ENCODE measurements around the gene DPYSL5. TPM values are rescaled to one million over a fixed set of nuclear protein-coding genes. Genes with fewer than 3 reads are reported as not detected.

The DPYSL5 gene
- polyA plus RNA-seq, 3 donors, result not detected

DNA sequence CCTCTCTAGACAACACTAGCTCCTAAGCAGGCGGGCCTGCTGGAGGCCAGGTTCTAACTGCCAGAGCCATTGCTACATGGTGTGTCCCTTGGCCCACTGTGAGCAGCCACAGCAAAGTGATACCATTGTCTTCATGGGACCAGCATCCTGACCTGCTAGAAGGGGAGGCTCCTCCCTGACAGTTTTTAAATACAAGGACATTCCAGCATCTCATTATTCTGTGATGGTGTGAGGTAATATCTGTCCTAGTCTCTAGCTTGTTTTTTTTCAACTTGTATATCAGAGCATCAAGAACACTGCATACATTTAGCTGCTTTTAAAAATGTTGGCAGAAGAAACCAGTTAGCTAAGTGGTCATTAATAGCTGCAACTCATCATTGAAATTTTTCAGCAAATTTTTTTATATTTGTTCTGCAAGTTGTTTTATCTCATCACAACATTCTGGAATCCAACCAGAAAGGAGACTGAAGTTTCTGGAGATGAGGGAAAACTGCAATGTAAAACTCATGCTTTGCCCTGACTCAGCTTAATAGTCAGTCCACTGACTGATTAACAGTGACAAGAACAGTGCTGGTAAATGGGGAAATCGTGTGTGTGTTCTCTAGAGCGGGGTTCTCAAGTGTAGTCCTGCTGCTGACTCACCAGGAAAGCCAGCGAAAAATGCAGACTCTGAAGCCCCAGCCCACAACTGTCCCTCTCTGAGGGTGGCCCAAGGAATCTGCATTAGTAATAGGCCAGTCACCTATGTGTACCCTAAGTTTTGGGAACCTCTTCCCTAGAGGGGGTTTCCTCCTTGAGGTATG is 140.3 kb downstream of the DPYSL5 start:
- TF ChIP-seq, protein P1, sequence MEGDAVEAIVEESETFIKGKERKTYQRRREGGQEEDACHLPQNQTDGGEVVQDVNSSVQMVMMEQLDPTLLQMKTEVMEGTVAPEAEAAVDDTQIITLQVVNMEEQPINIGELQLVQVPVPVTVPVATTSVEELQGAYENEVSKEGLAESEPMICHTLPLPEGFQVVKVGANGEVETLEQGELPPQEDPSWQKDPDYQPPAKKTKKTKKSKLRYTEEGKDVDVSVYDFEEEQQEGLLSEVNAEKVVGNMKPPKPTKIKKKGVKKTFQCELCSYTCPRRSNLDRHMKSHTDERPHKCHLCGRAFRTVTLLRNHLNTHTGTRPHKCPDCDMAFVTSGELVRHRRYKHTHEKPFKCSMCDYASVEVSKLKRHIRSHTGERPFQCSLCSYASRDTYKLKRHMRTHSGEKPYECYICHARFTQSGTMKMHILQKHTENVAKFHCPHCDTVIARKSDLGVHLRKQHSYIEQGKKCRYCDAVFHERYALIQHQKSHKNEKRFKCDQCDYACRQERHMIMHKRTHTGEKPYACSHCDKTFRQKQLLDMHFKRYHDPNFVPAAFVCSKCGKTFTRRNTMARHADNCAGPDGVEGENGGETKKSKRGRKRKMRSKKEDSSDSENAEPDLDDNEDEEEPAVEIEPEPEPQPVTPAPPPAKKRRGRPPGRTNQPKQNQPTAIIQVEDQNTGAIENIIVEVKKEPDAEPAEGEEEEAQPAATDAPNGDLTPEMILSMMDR (IDR thresholded peaks at IDR 0.05), result no peak
- H3K9me3 ChIP-seq (replicated peaks in 1 of 2; ENCODE audit: control insufficient read depth in 1 of 2, insufficient read depth in 1 of 2, low read length in 2 of 2), result no peaks in the 10 kb centered on the region
- peaks cover 0 to under 1% (median 0%) of the 10 kb centered on the region in 7 donors for H3K9me3 Mint-ChIP-seq
- H3K27me3 Mint-ChIP-seq (ENCODE audit: low read depth in 3 of 3), result peaks cover 2 to 5% (median 4%) of the 10 kb centered on the region in 3 donors
- H3K79me2 ChIP-seq (ENCODE audit: insufficient read depth, low read length), result no peaks in the 10 kb centered on the region
- no peaks in the 10 kb centered on the region for H4K20me1 ChIP-seq (ENCODE audit: insufficient read depth, low read length)
- H3K4me3 ChIP-seq (replicated peaks in 1 of 3; ENCODE audit: low read depth in 2 of 3, low read length in 3 of 3), result no peak overlapping the region
- H3K27ac Mint-ChIP-seq, result no peak overlapping the region
- H3K9ac ChIP-seq (ENCODE audit: insufficient read depth, low read length, poor library complexity, severe bottlenecking), result no peak overlapping the region
- H3K4me1 ChIP-seq (ENCODE audit: control insufficient read depth in 1 of 2, insufficient read depth in 2 of 2, low read length in 2 of 2), result no peaks in the 10 kb centered on the region
- 94% methylated on average over 3 of the region's 4 CpGs for WGBS (ENCODE audit: insufficient coverage)
- H3K27me3 ChIP-seq (ENCODE audit: control insufficient read depth in 2 of 2, insufficient read depth in 2 of 2, low read length in 2 of 2), result no peaks in the 10 kb centered on the region
- H3K36me3 Mint-ChIP-seq, result no peaks in the 10 kb centered on the region
- DNase-seq, result peak in 1 of 3 donors; percentile 10
- H3K36me3 ChIP-seq (replicated peaks in 1 of 2; ENCODE audit: control insufficient read depth in 1 of 2, insufficient read depth in 2 of 2, low read length in 2 of 2), result no peaks in the 10 kb centered on the region
- H3K4me3 Mint-ChIP-seq, result no peak overlapping the region
- H2AFZ ChIP-seq (ENCODE audit: insufficient read depth, low read depth, low read length, poor library complexity, severe bottlenecking), result no peak overlapping the region
- no peaks in the 10 kb centered on the region for H3K4me1 Mint-ChIP-seq
- H3K27ac ChIP-seq (ENCODE audit: low read depth in 1 of 2, low read length in 2 of 2), result no peak overlapping the region
- H3K4me2 ChIP-seq (replicated peaks; ENCODE audit: extremely low read depth, low read length, poor library complexity, severe bottlenecking), result no peak overlapping the region
- intact Hi-C loops (cut with micrococcal nuclease), result no loop called here

DNA sequence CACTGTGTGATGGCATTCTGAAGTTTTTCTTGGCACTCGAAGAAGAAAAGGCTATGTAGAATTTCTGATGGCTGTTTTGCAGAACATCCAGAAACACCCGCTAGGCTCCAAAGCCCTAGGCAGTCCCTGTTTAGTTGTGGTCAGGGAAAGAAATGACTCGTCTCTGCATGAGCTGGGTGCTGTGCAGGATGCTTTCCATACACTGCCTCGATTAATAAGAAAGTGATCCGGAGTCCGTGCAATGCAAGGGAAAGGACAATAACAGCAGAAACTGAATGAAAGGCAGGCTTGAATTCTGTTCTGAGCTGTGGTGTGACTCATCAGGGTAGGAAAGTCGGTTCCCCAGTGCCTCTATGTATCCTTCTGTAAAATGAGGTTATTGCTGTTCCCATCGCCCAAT is 141.2 kb downstream of the DPYSL5 start:
- Histone ChIP-seq H2AFZ (ENCODE audit: insufficient read depth, low read depth, low read length, poor library complexity, severe bottlenecking) (no peak overlapping the region), H3K36me3 (replicated peaks in 1 of 2; ENCODE audit: control insufficient read depth in 1 of 2, insufficient read depth in 2 of 2, low read length in 2 of 2) (no peaks in the 10 kb centered on the region), H3K9me3 (replicated peaks in 1 of 2; ENCODE audit: control insufficient read depth in 1 of 2, insufficient read depth in 1 of 2, low read length in 2 of 2) (no peaks in the 10 kb centered on the region), H3K4me3 (replicated peaks in 1 of 3; ENCODE audit: low read depth in 2 of 3, low read length in 3 of 3) (no peak overlapping the region), H3K79me2 (ENCODE audit: insufficient read depth, low read length) (no peaks in the 10 kb centered on the region), H3K27me3 (ENCODE audit: control insufficient read depth in 2 of 2, insufficient read depth in 2 of 2, low read length in 2 of 2) (no peaks in the 10 kb centered on the region), H4K20me1 (ENCODE audit: insufficient read depth, low read length) (no peaks in the 10 kb centered on the region), H3K9ac (ENCODE audit: insufficient read depth, low read length, poor library complexity, severe bottlenecking) (no peak overlapping the region), H3K27ac (ENCODE audit: low read depth in 1 of 2, low read length in 2 of 2) (no peak overlapping the region), H3K4me1 (ENCODE audit: control insufficient read depth in 1 of 2, insufficient read depth in 2 of 2, low read length in 2 of 2) (no peaks in the 10 kb centered on the region), H3K4me2 (replicated peaks; ENCODE audit: extremely low read depth, low read length, poor library complexity, severe bottlenecking) (no peak overlapping the region)
- H3K27ac Mint-ChIP-seq, result no peak overlapping the region
- no peak for DNase-seq
- no peaks in the 10 kb centered on the region for H3K36me3 Mint-ChIP-seq
- TF ChIP-seq, protein P1 (IDR thresholded peaks at IDR 0.05), result no peak
- intact Hi-C loops (cut with micrococcal nuclease), result no loop called here
- peaks cover 2 to 4% (median 4%) of the 10 kb centered on the region in 3 donors for H3K27me3 Mint-ChIP-seq (ENCODE audit: low read depth in 3 of 3)
- H3K4me1 Mint-ChIP-seq, result no peaks in the 10 kb centered on the region
- no peak overlapping the region for H3K4me3 Mint-ChIP-seq
- 94% methylated on average over 7 of the region's 8 CpGs for WGBS (ENCODE audit: insufficient coverage)
- peaks cover 0 to 2% (median 0%) of the 10 kb centered on the region in 7 donors for H3K9me3 Mint-ChIP-seq

All from CD14-positive monocyte (primary cell).